ENCODE measurements around the gene EPAS1.

DNA sequence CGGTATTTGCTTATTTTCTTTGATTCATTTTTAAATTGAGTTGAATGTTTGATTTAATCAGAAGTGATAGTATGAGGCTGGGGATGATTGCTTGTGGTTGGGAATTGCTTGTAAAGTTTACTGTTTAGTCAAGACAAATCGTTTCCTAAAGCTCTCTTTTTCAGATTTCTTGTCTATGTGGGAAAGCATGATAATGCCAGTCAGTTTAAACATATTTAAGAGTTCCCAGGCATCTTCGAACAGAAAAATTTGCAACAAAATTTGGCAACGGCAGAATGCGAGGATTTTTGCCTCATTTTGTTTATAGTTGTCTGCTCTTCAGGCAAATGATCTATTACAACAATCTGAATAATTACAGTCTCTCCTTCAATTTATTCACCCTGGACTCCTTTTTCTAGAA, 22.5 kb downstream of the EPAS1 start:
- TF ChIP-seq, protein P1, sequence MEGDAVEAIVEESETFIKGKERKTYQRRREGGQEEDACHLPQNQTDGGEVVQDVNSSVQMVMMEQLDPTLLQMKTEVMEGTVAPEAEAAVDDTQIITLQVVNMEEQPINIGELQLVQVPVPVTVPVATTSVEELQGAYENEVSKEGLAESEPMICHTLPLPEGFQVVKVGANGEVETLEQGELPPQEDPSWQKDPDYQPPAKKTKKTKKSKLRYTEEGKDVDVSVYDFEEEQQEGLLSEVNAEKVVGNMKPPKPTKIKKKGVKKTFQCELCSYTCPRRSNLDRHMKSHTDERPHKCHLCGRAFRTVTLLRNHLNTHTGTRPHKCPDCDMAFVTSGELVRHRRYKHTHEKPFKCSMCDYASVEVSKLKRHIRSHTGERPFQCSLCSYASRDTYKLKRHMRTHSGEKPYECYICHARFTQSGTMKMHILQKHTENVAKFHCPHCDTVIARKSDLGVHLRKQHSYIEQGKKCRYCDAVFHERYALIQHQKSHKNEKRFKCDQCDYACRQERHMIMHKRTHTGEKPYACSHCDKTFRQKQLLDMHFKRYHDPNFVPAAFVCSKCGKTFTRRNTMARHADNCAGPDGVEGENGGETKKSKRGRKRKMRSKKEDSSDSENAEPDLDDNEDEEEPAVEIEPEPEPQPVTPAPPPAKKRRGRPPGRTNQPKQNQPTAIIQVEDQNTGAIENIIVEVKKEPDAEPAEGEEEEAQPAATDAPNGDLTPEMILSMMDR (IDR thresholded peaks at IDR 0.05; ENCODE audit: low read length), result no peak
- TF ChIP-seq EZH2phosphoT487 (IDR thresholded peaks at IDR 0.05; ENCODE audit: low read length), result no peak
- no peak for TF ChIP-seq EZH2 (optimal IDR thresholded peaks at IDR 0.05; ENCODE audit: low read depth, low read length)

All from MM.1S (cell line).